Choroid plexus epithelial cell (primary cell): Measurements from ENCODE around the gene CDC42EP5.
A peak's percentile ranks its signal among the peaks of the same experiment; 100 is the strongest.

Experiments
- DNase-seq: peaks from one replicate; pipeline ENCODE4 v3.0.0-alpha.2; 2010; ENCODE audit warnings: low read depth
- H3K4me3 ChIP-seq: 2 replicates; pipeline ENCODE4 v1.5.1; 2011; ENCODE audit warnings: low read depth, mild to moderate bottlenecking, control low read depth, low read length, moderate library complexity
- TF ChIP-seq, protein P1 (sequence below): conservative IDR thresholded peaks from 2 replicates; pipeline ENCODE4 v1.5.1; 2011; ENCODE audit warnings: low read depth, mild to moderate bottlenecking, control low read depth, inconsistent platforms, low read length, moderate library complexity

The CDC42EP5 gene

DNA sequence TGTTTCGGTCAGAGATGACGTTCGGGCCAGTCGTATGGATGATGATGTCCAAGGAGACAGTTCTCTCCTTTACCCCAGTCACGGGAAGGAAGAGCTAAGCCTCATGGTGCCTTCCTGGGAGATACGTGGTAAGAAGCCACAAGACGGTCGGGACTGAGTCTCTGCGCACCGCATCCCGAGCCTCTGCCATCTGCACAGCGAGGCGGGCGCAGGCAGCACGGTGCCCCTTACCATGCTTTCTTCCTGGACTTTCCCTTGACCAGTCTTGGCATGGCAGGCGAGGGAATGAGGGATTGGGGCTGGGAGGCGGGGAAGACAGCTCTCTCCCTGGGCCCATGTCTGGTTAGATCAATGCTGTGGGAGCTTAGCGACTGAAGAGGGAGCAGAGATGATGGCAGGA is 19.5 kb upstream of the CDC42EP5 start:
- DNase-seq, result no peak
- TF ChIP-seq, protein P1, sequence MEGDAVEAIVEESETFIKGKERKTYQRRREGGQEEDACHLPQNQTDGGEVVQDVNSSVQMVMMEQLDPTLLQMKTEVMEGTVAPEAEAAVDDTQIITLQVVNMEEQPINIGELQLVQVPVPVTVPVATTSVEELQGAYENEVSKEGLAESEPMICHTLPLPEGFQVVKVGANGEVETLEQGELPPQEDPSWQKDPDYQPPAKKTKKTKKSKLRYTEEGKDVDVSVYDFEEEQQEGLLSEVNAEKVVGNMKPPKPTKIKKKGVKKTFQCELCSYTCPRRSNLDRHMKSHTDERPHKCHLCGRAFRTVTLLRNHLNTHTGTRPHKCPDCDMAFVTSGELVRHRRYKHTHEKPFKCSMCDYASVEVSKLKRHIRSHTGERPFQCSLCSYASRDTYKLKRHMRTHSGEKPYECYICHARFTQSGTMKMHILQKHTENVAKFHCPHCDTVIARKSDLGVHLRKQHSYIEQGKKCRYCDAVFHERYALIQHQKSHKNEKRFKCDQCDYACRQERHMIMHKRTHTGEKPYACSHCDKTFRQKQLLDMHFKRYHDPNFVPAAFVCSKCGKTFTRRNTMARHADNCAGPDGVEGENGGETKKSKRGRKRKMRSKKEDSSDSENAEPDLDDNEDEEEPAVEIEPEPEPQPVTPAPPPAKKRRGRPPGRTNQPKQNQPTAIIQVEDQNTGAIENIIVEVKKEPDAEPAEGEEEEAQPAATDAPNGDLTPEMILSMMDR, result no peak
- H3K4me3 ChIP-seq, result no peak overlapping the region

DNA sequence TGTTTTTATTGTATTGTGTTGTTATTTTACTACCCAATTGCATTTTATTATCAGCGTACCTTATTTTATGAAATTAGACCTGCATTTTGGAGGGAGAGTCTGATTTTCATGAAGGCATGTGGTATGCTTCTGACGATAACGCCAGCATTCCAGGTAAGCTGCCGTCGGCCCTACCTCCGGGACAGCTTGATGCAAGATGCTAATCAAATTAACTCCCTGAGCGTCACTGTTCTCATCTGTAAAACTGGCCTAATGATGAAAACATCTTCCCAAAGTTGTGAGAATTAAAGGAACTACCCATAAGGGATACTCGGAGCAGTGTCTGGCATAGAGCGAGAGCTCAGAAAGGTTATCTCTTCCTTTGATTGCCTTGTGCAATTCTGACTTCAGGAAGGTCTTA is 16.7 kb upstream of the CDC42EP5 start:
- TF ChIP-seq, protein P1, result no peak

DNA sequence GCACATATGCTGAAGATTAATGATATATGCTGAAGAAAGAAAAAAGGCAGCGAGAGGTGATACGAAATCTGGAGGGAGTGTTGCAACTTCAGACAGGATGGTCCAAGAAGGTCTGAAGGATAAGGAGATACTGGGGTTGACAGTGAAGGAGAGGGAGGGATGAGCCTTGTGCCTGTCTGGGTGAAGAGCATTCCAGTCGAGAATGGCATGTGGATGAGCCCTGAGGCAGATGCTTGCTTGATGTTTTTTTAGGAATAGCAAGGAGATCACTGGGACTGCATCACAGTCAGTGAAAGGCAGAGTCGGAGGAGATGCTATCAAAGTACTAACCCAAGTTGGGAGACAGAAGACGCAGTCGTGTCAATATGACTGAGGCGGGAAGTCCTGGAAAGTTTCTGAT is 16.2 kb upstream of the CDC42EP5 start:
- no peak for DNase-seq
- TF ChIP-seq, protein P1, result no peak

More for the DNA sequence above, 16.7 kb upstream of the CDC42EP5 start:
- no peak for DNase-seq
- no peak overlapping the region for H3K4me3 ChIP-seq

DNA sequence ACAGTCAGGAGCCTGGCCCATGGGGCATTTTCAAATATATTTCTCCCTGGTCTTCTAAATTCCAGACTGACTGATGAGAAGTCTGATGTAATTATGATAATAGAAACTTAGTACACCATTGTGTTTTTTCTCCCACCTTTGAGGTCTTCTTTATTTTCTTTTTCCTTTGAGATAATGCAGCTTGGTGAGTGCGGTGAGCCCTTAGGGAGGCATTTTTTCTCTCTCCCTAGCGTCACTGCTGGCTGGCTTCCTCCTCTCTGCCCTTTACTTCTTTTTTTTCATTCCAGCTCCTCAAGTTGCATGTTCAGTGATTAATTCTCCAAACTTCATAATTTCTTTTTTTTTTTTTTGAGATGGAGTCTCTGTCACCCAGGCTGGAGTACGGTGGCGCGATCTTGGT is 12.8 kb upstream of the CDC42EP5 start:
- DNase-seq, result peak; percentile 23
- H3K4me3 ChIP-seq, result no peak overlapping the region
- TF ChIP-seq, protein P1, result no peak

More for the DNA sequence above, 16.2 kb upstream of the CDC42EP5 start:
- no peak overlapping the region for H3K4me3 ChIP-seq

DNA sequence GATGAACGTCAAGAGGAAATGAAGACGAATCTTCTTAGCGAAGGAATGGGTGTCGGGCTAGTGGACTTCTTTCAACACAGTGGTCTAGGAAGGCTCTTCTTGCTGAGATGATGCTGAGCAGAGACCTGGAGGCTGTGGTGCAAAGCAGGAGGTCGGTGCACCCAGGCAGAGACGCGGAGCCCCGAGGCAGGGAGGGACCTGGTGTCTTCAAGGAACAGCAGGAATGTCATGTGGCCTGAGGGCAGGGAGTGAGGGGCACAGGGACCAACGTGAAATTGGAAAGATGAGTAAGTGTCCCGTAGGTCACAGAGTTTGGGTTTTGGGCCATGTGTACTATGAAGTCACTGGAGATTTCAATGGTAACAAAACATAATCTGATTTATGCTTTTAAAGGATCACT is 11.4 kb upstream of the CDC42EP5 start:
- TF ChIP-seq, protein P1, result no peak
- DNase-seq, result no peak
- no peak overlapping the region for H3K4me3 ChIP-seq

DNA sequence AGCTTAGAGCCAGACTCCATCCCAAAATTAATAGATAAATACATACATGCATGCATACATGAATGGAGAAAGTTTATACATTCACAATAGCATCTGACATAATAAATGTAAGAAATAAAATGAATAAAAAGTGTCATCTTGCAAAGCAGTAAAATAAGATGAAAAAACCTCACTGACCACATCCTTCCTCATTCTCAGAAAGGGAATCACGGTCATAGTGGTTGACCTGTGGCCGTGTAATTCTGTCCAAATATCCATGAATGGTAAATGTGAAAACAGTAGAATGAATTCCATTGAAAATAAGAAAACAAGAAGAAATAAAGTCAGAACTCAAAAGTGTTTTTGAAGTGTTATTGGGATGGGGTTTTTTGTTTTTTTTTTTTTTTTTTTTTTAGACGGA is 9.8 kb upstream of the CDC42EP5 start:
- DNase-seq, result no peak
- TF ChIP-seq, protein P1, result no peak
- H3K4me3 ChIP-seq, result no peak overlapping the region

DNA sequence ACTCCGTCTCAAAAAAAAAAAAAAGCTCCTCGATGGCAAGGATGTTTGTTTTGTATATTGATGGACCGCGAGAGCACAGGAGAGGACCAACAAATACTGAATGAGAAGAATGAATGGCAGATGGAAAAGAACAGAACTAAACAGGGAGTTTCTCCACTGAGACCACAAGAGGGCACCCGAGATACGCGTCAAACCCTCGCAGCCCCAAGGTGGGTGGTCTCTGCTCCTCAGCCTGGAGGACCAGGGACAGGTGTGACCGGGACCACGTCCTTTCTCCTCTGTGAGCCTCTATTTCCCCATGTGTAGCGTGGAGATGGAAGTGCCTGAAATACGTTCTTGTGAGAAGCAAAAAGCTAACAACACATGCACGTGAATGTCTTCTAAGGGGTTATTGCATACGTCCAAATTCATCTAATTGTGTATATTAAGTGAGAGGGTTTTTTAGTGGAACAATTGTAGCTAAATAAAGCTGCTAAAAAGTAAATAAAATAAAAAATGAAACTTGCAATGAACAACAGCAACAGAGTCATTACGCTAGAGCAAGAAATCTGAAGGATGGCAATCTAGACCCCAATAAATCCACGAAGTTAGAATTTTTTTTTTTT is 8.3 kb upstream of the CDC42EP5 start:
- peak; percentile 54 for DNase-seq
- TF ChIP-seq, protein P1, result peak; percentile 84
- no peak overlapping the region for H3K4me3 ChIP-seq
